Loucy (cell line): ENCODE results near the gene APRT.

Source experiments
- H2AFZ ChIP-seq: fragments of 200-600 bp; sonication (generic); 2 replicates; pipeline ENCODE4 v1.6.0; 2016; ENCODE audit warnings: antibody characterized with exemption, mild to moderate bottlenecking, low read length, moderate library complexity
- H3F3A ChIP-seq: fragments of 200-600 bp; 2 replicates; pipeline ENCODE4 v1.6.0; 2016; ENCODE audit warnings: antibody characterized with exemption, low read depth, mild to moderate bottlenecking
- H3K27me3 ChIP-seq: fragments of 200-600 bp; sonication (generic); 2 replicates; pipeline ENCODE4 v1.6.1; 2014; ENCODE audit warnings: low read length, mild to moderate bottlenecking; ENCODE audit not compliant: insufficient read depth, poor library complexity, severe bottlenecking
- H3K36me3 ChIP-seq: fragments of 200-600 bp; sonication (generic); 2 replicates; pipeline ENCODE4 v1.6.1; 2016; ENCODE audit warnings: low read length; ENCODE audit not compliant: insufficient read depth
- H3K4me1 ChIP-seq: fragments of 200-600 bp; sonication (generic); 2 replicates; pipeline ENCODE4 v1.5.1; 2014; ENCODE audit warnings: low read length, mild to moderate bottlenecking; ENCODE audit not compliant: insufficient read depth, poor library complexity, severe bottlenecking
- H3K4me2 ChIP-seq: fragments of 200-600 bp; sonication (generic); 2 replicates; pipeline ENCODE4 v1.6.0; 2014; ENCODE audit warnings: antibody characterized with exemption, low read length, low read depth, mild to moderate bottlenecking; ENCODE audit not compliant: poor library complexity, severe bottlenecking
- H3K4me3 ChIP-seq: fragments of 200-600 bp; sonication (generic); 2 replicates; pipeline ENCODE4 v1.5.1; 2014; ENCODE audit warnings: low read length, mild to moderate bottlenecking, mixed read lengths; ENCODE audit not compliant: poor library complexity, severe bottlenecking
- H3K79me2 ChIP-seq: fragments of 200-600 bp; sonication (generic); 2 replicates; pipeline ENCODE4 v1.6.1; 2014; ENCODE audit warnings: low read length; ENCODE audit not compliant: insufficient read depth
- H3K9ac ChIP-seq: fragments of 200-600 bp; sonication (generic); 2 replicates; pipeline ENCODE4 v1.6.0; 2014; ENCODE audit warnings: mild to moderate bottlenecking, low read depth, low read length, moderate library complexity; ENCODE audit not compliant: poor library complexity, severe bottlenecking
- H3K9me2 ChIP-seq: fragments of 200-600 bp; sonication (generic); replicated peaks from 2 replicates; pipeline ENCODE4 v1.6.1; 2016; ENCODE audit warnings: low read depth, low read length, mixed read lengths
- H3K9me3 ChIP-seq: fragments of 200-600 bp; sonication (generic); 2 replicates; pipeline ENCODE4 v1.6.1; 2014; ENCODE audit warnings: mild to moderate bottlenecking, antibody characterized with exemption, low read length, low read depth; ENCODE audit not compliant: insufficient read depth
- H4K20me1 ChIP-seq: fragments of 200-600 bp; sonication (generic); 2 replicates; pipeline ENCODE4 v1.6.0; 2014; ENCODE audit warnings: antibody characterized with exemption, low read length, mild to moderate bottlenecking; ENCODE audit not compliant: insufficient read depth, poor library complexity, severe bottlenecking
- CTCF ChIP-seq: fragments of 200-600 bp; sonication (generic); conservative IDR thresholded peaks from 2 replicates; pipeline ENCODE4 v1.5.1; 2014; ENCODE audit warnings: mild to moderate bottlenecking, antibody characterized with exemption, low read length
- EZH2phosphoT487 ChIP-seq: fragments of 200-600 bp; IDR thresholded peaks from 2 replicates; pipeline ENCODE4 v1.6.1; 2018; ENCODE audit warnings: antibody characterized with exemption, mild to moderate bottlenecking, moderate library complexity, borderline replicate concordance

Gene APRT

GRCh38 chr16:88848557-88848956 lies 36.8 kb upstream of the APRT start:
- Histone ChIP-seq H3K4me3 (no peak overlapping the region), H3K9me3 (no peaks in the 10 kb centered on the region), H3K4me1 (no peaks in the 10 kb centered on the region), H2AFZ (no peak overlapping the region), H3F3A (no peaks in the 10 kb centered on the region), H3K79me2 (no peaks in the 10 kb centered on the region), H3K27me3 (no peaks in the 10 kb centered on the region), H3K9me2 (no peaks in the 10 kb centered on the region), H3K9ac (no peak overlapping the region), H3K36me3 (no peaks in the 10 kb centered on the region), H4K20me1 (no peaks in the 10 kb centered on the region), H3K4me2 (no peak overlapping the region)
- TF ChIP-seq CTCF (no peak), EZH2phosphoT487 (no peak)

- no peak for TF ChIP-seq EZH2phosphoT487
- TF ChIP-seq CTCF: no peak
- no peak overlapping the region for H3K4me2 ChIP-seq
- no peaks in the 10 kb centered on the region for H4K20me1 ChIP-seq
- H3K4me1 ChIP-seq: no peaks in the 10 kb centered on the region
- no peak overlapping the region for H2AFZ ChIP-seq
- no peaks in the 10 kb centered on the region for H3K27me3 ChIP-seq
- no peak overlapping the region for H3K4me3 ChIP-seq
- H3K9me2 ChIP-seq: no peaks in the 10 kb centered on the region
- no peaks in the 10 kb centered on the region for H3K9me3 ChIP-seq
- H3K9ac ChIP-seq: no peak overlapping the region
- no peaks in the 10 kb centered on the region for H3K79me2 ChIP-seq
- no peaks in the 10 kb centered on the region for H3F3A ChIP-seq
- H3K36me3 ChIP-seq: no peaks in the 10 kb centered on the region
Observed at GRCh38 chr16:88847654-88848053, 35.9 kb upstream of the APRT start.

GRCh38 chr16:88846088-88846487 lies 34.4 kb upstream of the APRT start:
- no peaks in the 10 kb centered on the region for H3F3A ChIP-seq
- H3K4me2 ChIP-seq: no peak overlapping the region
- no peaks in the 10 kb centered on the region for H3K9me2 ChIP-seq
- H3K9ac ChIP-seq: no peak overlapping the region
- no peaks in the 10 kb centered on the region for H3K79me2 ChIP-seq
- H2AFZ ChIP-seq: no peak overlapping the region
- H3K4me3 ChIP-seq: no peak overlapping the region
- no peaks in the 10 kb centered on the region for H3K9me3 ChIP-seq
- H3K36me3 ChIP-seq: no peaks in the 10 kb centered on the region
- no peaks in the 10 kb centered on the region for H3K4me1 ChIP-seq
- H4K20me1 ChIP-seq: no peaks in the 10 kb centered on the region
- TF ChIP-seq EZH2phosphoT487 (no peak), CTCF (no peak)
- H3K27me3 ChIP-seq: no peaks in the 10 kb centered on the region
